Activated T-cell treated with anti-CD3 and anti-CD28 coated beads, Interleukin-2, amount 50 U/mL, for 4 hours (primary cell): ENCODE results near the gene FAM98C. TPM values are rescaled to one million over a fixed set of nuclear protein-coding genes. Genes with fewer than 3 reads are reported as not detected.

Experiments
- ATAC-seq, 2 donors: fragments of 200-7000 bp; cut with Tn5 transposase; one replicate each; pipeline ENCODE4 v1.10.0; 2021
- DNase-seq: peaks from one replicate; pipeline ENCODE4 v3.0.0-alpha.2; 2020
- H3K27me3 Mint-ChIP-seq: one replicate; pipeline ENCODE4 v1.8.0; 2021; ENCODE audit warnings: low read depth, mixed read lengths
- H3K36me3 Mint-ChIP-seq: one replicate; pipeline ENCODE4 v1.8.0; 2022; ENCODE audit warnings: mixed read lengths; ENCODE audit not compliant: insufficient read depth
- H3K4me1 Mint-ChIP-seq: one replicate; pipeline ENCODE4 v1.8.0; 2021; ENCODE audit warnings: low read depth, mixed read lengths
- H3K4me3 Mint-ChIP-seq: one replicate; pipeline ENCODE4 v1.8.0; 2021; ENCODE audit warnings: mild to moderate bottlenecking, moderate library complexity, mixed read lengths
- H3K9me3 Mint-ChIP-seq: one replicate; pipeline ENCODE4 v1.8.0; 2021; ENCODE audit warnings: mixed read lengths
- total RNA-seq, 3 donors: library from RNA; stranded (reverse); gene quantifications; one replicate each; pipeline ENCODE4 v1.2.1, GENCODE V29; 2021

FAM98C gene
- total RNA-seq, 3 donors from 2014 or later, result 22.7 to 27.5 (median 24.5) TPM

DNA sequence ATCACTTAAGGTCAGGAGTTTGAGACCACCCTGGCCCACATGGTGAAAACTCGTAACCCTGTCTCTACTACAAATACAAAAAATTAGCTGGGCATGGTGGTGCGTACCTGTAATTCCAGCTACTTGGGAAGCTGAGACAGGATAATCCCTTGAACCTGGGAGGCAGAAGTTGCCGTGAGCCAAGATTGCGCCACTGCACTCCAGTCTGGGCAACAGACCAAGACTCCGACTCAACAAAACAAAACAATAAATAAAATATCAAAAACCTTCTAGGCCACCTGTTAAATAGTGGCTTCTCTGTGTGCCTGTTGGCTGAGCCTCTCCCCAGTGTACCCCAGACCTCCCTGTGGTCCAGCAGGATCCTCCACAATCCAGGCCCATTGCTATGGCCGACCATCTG, 31.8 kb upstream of the FAM98C start:
- Mint-ChIP-seq H3K36me3 (peaks cover 9% of the 10 kb centered on the region), H3K4me1 (peaks cover 20% of the 10 kb centered on the region), H3K27me3 (peaks cover 7% of the 10 kb centered on the region), H3K9me3 (no peaks in the 10 kb centered on the region), H3K4me3 (no peak overlapping the region)
- ATAC-seq (no peak), DNase-seq (no peak)

DNA sequence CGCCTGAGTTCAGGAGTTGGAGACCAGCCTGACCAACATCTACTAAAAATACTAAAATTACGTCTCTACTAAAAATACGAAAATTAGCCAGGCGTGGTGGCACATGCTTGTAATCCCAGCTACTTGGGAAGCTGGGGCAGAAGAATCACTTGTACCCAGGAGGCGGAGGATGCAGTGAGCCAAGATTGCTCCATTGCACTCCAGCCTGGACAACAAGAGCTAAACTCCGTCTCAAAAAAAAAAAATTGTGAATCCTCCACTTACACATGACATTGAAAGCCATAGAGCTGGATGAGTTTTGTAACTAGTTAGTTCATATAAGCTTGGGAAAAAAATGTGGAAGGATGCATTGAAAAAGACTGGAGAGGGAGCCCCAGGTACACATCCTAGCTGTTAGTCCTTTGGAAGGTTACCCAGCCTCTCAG, 29.0 kb upstream of the FAM98C start:
- Mint-ChIP-seq H3K4me3 (peak overlapping the region; percentile 100), H3K9me3 (no peaks in the 10 kb centered on the region), H3K36me3 (peaks cover 15% of the 10 kb centered on the region), H3K4me1 (peaks cover 27% of the 10 kb centered on the region), H3K27me3 (peaks cover 4% of the 10 kb centered on the region)
- ATAC-seq (no peak), DNase-seq (no peak)

DNA sequence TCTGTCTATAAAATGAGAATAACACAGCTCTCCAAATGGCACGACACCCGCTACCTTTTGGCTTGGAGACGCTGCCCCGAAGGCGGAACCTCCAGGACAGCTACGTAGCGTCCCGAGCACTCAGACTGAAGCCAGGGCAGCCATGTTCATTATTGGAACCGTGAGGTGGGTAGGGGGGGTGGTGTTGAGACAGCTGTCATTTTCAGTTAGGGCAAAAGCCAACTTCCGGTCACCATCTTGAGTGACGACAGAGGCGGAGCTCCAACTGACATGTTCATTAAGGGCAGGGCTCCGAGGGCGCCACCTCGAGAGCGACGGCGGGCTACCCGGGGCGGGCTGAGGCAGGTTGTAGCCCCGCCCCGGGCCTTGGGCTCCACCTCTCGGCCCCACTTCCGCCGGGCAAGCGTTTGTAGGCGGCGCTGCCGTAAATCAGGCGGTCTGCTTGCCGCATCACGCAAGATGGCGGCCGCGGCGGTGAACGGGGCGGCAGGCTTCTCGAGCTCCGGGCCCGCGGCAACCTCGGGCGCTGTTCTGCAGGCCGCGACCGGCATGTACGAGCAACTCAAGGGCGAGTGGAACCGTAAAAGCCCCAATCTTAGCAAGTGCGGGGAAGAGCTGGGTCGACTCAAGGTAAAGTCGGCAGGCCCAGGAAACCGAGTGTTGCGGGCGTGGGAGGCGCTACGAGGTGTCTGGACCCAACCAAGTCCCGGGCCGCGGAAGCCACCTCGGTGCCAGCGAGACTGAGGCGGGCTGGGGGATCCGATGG, 28.4 kb upstream of the FAM98C start, which contains the start of gene PSMD8:
Gene PSMD8 (plus strand): TSS at position 240 of the 766 bp plus-strand sequence. CDS start 31 bp downstream, at position 271.
- Mint-ChIP-seq H3K36me3 (peaks cover 21% of the 10 kb centered on the region), H3K27me3 (peaks cover 3% of the 10 kb centered on the region), H3K4me1 (peaks cover 27% of the 10 kb centered on the region), H3K9me3 (no peaks in the 10 kb centered on the region), H3K4me3 (peak within 1 kb of the TSS; percentile 100)
- ATAC-seq (peak; percentile 98), DNase-seq (peak; percentile 97)

DNA sequence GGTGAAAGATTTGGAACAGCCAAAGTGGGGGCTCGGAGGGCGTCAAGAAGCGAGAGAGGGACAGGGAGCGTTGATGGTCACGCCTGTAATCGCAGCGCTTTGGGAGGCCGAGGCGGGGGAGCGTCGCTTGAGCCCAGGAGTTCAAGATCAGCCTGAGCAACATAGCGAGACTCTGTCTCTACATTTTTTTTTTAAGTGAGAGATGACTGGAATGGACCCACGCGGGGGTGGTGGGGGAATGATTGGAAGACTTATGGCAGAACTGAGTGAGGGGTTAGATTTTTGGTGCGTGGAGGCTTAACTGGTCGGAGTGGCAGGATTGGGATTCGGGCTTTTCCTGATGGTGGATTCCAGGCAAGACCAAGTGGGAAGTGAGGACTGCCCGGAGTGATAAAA, 27.8 kb upstream of the FAM98C start:
- no peaks in the 10 kb centered on the region for H3K9me3 Mint-ChIP-seq
- peak; percentile 4 to 8 for ATAC-seq
- no peaks in the 10 kb centered on the region for H3K27me3 Mint-ChIP-seq
- peak overlapping the region; percentile 100 for H3K4me3 Mint-ChIP-seq
- H3K36me3 Mint-ChIP-seq, result peaks cover 26% of the 10 kb centered on the region
- H3K4me1 Mint-ChIP-seq, result peaks cover 27% of the 10 kb centered on the region
- DNase-seq, result no peak

DNA sequence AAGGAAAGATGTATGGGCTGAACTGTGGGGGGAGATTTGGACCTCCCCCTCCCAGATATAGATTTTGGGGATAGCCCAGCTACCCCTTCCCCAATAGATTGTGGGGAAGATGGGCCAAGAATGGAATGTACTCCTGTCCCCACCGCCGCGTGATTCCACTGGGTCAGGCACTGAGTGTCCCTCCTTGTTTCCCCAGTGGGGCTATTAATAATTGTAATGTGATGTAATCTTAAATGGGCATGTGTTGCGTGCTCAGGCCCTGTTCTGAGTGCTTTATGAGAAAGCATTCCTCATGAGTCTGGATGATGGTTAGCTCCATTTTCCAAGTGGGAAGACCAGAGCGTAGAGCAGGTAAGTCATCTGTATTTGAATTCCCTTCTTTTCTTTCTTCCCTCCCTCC, 27.1 kb upstream of the FAM98C start:
- no peaks in the 10 kb centered on the region for H3K27me3 Mint-ChIP-seq
- DNase-seq (no peak), ATAC-seq (no peak)
- no peaks in the 10 kb centered on the region for H3K9me3 Mint-ChIP-seq
- peak overlapping the region; percentile 100 for H3K4me3 Mint-ChIP-seq
- H3K36me3 Mint-ChIP-seq, result peaks cover 29% of the 10 kb centered on the region
- H3K4me1 Mint-ChIP-seq, result peaks cover 27% of the 10 kb centered on the region

DNA sequence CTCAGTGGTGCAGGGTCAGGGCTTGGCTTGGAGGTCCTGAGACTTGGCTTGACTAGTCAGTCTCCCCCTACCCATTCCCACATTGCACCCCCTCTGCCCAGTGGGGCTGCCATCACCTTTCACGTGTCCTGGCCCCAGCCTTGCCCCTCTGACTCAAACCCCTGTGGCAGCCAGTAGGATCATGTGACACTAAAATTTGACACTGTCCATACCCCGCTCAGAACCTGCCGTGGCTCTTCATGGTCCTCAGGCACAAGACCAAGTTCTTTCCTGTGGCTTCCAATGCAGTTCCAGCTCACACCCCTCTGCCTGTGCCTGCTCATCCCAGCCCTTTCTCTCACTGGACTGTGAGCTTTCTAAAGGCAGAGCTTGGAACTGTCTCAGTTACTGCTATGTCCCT, 26.3 kb upstream of the FAM98C start:
- DNase-seq (no peak), ATAC-seq (no peak)
- Mint-ChIP-seq H3K9me3 (no peaks in the 10 kb centered on the region), H3K4me3 (peak overlapping the region; percentile 100), H3K36me3 (peaks cover 37% of the 10 kb centered on the region), H3K27me3 (no peaks in the 10 kb centered on the region), H3K4me1 (peaks cover 27% of the 10 kb centered on the region)

DNA sequence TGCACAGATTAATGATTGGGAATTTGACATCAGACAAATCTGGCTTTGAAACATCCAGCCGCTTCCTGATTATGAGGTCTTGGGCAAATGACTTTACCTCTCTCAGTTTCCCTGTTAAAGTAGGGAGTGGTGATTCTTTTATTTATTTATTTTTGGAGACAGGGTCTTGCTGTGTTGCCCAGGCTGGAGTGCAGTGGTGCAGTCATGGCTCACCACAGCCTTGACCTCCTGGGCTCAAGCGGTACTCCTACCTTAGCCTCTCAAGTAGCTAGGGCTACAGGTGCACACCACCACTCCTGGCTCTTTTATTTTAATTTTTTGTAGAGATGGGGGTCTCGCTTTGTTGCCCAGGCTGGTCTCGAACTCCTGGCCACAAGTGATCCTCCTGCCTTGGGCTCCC, 25.8 kb upstream of the FAM98C start:
- no peak for ATAC-seq
- Mint-ChIP-seq H3K27me3 (no peaks in the 10 kb centered on the region), H3K4me1 (peaks cover 27% of the 10 kb centered on the region), H3K4me3 (peak overlapping the region; percentile 100), H3K36me3 (peaks cover 41% of the 10 kb centered on the region), H3K9me3 (no peaks in the 10 kb centered on the region)
- no peak for DNase-seq

DNA sequence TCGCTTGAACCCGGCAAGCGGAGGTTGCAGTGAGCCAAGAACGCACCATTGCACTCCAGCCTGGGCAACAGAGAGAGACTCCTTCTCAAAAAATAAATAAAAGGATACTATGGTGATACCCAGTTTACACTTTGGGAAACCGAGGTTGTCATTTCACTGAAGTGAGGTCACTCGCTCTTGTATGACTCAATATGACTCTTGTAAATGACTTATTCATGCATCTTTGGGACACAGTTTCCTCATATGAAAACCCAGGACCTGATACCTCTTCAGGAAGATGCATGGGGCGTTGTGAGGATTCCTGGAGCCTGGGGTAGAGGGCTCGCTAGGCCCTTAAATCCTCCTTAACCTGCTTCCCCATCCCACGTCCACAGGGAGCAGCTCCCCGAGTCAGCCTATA, 24.0 kb upstream of the FAM98C start:
- DNase-seq (no peak), ATAC-seq (no peak)
- peaks cover 27% of the 10 kb centered on the region for H3K4me1 Mint-ChIP-seq
- H3K9me3 Mint-ChIP-seq, result no peaks in the 10 kb centered on the region
- H3K4me3 Mint-ChIP-seq, result no peak overlapping the region
- peaks cover 3% of the 10 kb centered on the region for H3K27me3 Mint-ChIP-seq
- peaks cover 55% of the 10 kb centered on the region for H3K36me3 Mint-ChIP-seq

DNA sequence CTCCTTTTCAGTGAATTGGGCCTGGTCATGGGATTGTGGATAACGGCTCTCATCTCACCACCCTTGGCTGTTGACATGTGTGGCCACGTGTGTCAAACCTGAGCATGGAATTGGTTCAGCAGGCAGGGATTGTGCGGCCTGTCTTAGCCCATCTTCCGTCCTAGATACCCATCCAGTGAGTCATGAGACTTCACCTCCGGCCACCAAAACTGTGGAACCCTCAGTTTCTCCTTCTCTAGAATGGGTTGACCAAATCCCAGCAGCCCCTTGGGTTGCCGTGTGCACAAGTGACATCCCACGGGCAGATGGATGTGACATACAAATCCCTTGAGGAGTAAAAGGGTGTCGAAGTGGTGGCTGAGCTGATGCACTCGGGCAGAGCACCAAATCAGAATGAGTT, 21.8 kb upstream of the FAM98C start:
- Mint-ChIP-seq H3K4me1 (peaks cover 8% of the 10 kb centered on the region), H3K4me3 (no peak overlapping the region), H3K36me3 (peaks cover 54% of the 10 kb centered on the region), H3K27me3 (peaks cover 3% of the 10 kb centered on the region), H3K9me3 (no peaks in the 10 kb centered on the region)
- ATAC-seq (no peak), DNase-seq (no peak)

DNA sequence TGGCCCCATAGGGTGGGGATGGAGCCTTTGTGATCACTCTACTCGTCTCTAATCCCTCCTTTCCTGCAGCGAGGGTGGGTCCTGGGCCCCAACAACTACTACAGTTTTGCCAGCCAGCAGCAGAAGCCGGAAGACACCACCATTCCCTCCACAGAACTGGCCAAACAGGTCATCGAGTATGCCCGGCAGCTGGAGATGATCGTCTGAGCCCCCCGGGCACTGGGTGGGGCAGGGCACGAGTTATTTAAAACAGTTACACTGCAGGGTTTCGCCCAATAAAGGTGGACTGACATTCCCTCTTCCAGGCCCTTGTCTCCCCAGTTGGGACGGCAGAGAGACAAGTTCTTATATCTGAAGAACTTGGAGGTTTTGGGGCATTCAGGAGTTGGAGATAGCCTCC, 19.7 kb upstream of the FAM98C start:
- ATAC-seq (no peak), DNase-seq (no peak)
- Mint-ChIP-seq H3K9me3 (no peaks in the 10 kb centered on the region), H3K36me3 (peaks cover 49% of the 10 kb centered on the region), H3K4me3 (no peak overlapping the region), H3K4me1 (peaks cover 11% of the 10 kb centered on the region), H3K27me3 (peaks cover 9% of the 10 kb centered on the region)

DNA sequence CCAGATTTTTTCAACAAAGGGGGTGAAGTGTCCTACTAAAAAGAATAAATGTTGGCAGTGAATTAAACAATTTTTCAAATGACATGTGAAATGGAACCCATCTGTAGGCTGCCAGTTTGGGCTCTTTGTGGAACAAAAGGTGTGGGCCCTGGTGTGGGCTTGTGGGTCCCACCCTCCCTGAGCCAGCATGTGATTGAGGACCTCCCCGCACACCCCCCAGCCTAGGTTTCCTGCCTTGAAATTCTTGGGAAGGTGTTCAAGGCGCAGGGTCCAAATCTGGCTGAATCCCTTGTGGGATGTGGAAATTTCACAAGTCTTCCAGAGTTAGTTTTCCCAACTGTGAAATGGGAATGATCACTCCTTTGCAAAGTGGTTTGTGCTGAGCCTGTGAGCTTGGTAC, 19.1 kb upstream of the FAM98C start:
- ATAC-seq, result no peak
- Mint-ChIP-seq H3K9me3 (no peaks in the 10 kb centered on the region), H3K27me3 (peaks cover 10% of the 10 kb centered on the region), H3K4me1 (peaks cover 12% of the 10 kb centered on the region), H3K4me3 (no peak overlapping the region), H3K36me3 (peaks cover 49% of the 10 kb centered on the region)
- no peak for DNase-seq

DNA sequence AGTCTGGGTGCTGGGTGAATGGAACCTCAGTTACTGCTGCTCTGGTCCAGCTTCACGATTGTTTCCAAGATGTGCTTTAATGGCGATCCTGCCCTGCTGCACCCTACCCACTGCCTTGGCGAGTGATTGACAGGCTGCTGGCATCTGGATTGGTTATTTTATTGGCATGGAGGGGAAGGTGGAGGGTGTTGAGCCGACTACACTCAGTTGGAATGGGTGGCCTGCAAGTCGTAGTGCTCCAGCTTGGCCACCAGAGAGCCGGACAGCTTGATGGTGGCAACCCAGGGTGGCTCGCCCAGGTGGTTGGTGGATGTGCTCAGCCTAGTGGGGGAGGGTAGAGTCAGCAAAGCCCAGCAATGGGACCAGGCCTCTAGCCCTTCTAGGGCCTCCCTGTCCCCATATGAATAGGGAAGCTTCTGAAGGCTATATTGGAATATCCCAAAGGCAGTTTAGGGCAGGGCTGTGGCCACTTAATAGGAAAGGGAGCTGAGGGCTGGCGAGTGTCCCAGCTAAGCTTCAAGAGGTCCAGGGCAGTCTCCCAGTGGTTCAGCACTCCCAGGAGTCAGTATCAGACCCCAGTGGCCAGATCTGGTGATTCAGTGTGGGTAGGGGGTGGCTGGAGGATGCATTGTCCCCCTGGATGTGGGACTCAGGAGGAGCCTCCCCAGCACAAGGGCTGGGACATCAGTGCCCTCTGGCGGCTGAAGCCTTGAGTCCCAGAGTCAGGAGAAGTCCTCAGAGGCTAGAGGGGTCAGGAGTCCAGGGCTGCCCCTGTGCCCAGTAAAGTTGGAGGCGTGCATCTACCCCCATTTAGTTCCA, 18.5 kb upstream of the FAM98C start:
- peaks cover 43% of the 10 kb centered on the region for H3K36me3 Mint-ChIP-seq
- ATAC-seq (no peak), DNase-seq (no peak)
- peaks cover 10% of the 10 kb centered on the region for H3K27me3 Mint-ChIP-seq
- H3K9me3 Mint-ChIP-seq, result no peaks in the 10 kb centered on the region
- peaks cover 15% of the 10 kb centered on the region for H3K4me1 Mint-ChIP-seq
- no peak overlapping the region for H3K4me3 Mint-ChIP-seq

DNA sequence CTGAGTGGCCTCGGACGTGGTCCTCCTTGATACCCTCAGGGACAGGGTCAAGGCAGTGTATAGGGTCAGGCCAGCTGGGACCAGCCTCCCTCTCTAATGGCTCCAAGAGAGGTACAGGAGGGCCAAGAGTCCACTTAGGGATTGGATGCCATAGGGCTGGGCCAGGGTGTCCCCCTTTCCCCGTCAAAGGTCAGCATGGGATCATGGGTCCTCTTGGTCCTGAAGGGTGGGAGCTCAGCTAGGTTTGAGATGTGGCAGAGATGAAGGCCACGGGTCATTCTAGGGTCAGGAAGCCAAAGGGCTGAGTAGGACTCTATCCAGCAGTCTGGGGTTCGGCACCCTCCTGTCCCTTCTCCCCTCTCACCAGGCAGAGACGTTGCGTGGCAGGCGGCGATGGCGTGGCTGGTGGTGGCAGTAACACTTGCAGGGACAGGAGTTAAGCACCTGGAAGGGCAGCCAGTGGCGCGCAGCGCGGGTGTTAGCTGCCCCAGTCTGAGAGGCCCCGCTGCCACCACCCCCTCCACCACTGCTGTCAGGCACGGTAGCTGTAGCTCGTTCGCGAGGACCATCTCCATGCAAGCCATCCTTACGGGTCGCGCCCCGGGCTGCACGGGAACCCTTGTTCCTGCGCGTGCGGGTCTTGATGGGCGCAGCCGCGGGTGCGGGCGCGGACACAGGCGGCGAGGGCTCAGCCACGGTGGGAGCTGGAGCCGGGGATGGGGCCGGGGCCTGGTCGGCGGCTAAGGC, 17.7 kb upstream of the FAM98C start:
- Mint-ChIP-seq H3K36me3 (peaks cover 36% of the 10 kb centered on the region), H3K4me3 (no peak overlapping the region), H3K4me1 (peaks cover 20% of the 10 kb centered on the region), H3K27me3 (peaks cover 12% of the 10 kb centered on the region), H3K9me3 (no peaks in the 10 kb centered on the region)
- DNase-seq (no peak), ATAC-seq (no peak)

DNA sequence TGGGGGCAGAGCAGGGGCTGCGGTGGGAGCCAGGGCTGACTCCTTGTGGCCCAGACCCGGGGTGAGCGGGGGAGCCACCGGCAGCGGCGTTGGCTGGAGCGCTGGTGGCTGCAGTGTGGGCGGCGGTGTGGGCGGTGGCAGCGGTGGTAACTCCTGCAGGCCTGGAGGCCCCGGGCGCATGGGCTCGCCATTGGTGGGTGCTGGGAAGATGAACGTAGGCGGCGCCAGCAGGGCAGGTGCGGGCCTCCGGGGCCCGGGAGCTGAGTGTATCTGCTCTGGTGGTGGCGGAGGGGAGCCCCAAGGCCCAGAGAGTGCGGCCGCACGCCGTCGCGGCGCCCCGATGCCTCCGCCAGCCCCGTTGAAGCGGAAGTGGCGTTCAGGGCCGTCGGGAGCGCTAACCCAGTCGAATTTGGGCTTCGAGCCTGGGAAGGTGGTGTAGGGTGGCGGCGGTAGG, 17.1 kb upstream of the FAM98C start:
- Mint-ChIP-seq H3K4me1 (peaks cover 20% of the 10 kb centered on the region), H3K4me3 (no peak overlapping the region), H3K27me3 (peaks cover 12% of the 10 kb centered on the region), H3K36me3 (peaks cover 34% of the 10 kb centered on the region), H3K9me3 (no peaks in the 10 kb centered on the region)
- no peak for ATAC-seq
- DNase-seq, result no peak
